ENCODE measurements around the gene TRAM2. TPM values are rescaled to one million over a fixed set of nuclear protein-coding genes. Genes with fewer than 3 reads are reported as not detected.

TRAM2 gene
- total and polyA plus RNA-seq, 9 of the 15 experiments (the other 6 are each of a cell fraction or from before 2014, with no cell fraction given): 2.6 to 13.3 (median 8.9) TPM

GRCh38 chr6:52551483-52552277 lies 25.2 kb downstream of the TRAM2 start:
- Histone ChIP-seq H4K20me1 (replicated peaks; ENCODE audit: control insufficient read depth, insufficient read depth, low read length) (peaks cover 14% of the 10 kb centered on the region; the same call in 1 of the 2 replicates), H3K79me2 (ENCODE audit: control insufficient read depth, insufficient read depth, low read length) (no peaks in the 10 kb centered on the region; the same call in 2 of the 3 replicates), H3K9me3 (replicated peaks; ENCODE audit: control insufficient read depth, insufficient read depth, low read depth, low read length) (no peaks in the 10 kb centered on the region), H3K9ac (ENCODE audit: insufficient read depth in 1 of 2, low read depth in 2 of 2, low read length in 2 of 2) (peak overlapping the region in 1 of 2 experiments; percentile 70; a peak in 2 of 4 replicates), H3K27ac (ENCODE audit: extremely low read depth, low read depth, low read length) (no peak overlapping the region), H3K36me3 (ENCODE audit: control insufficient read depth, insufficient read depth, low read length) (no peaks in the 10 kb centered on the region; the same call in 1 of the 3 replicates), H3K27me3 (ENCODE audit: control insufficient read depth in 2 of 2, insufficient read depth in 2 of 2, low read length in 2 of 2) (no peaks in the 10 kb centered on the region), H3K4me3 (no peak overlapping the region), H3K9me1 (ENCODE audit: control insufficient read depth, insufficient read depth, low read length) (no peaks in the 10 kb centered on the region), H3K4me1 (replicated peaks in 1 of 2; ENCODE audit: control insufficient read depth in 2 of 2, insufficient read depth in 2 of 2, low read length in 2 of 2) (peaks cover 10 to 24% of the 10 kb centered on the region in 2 experiments), H2AFZ (ENCODE audit: low read depth, low read length) (no peak overlapping the region), H3K4me2 (ENCODE audit: insufficient read depth, low read length) (no peak overlapping the region)
- ChIA-PET POLR2A (interaction anchor here (0.6 to 1.4 kb wide), 4 partner anchors 10 to 25 kb away, joined by 3 read pairs; no protein-coding TSS in a partner anchor), CTCF (ENCODE audit: low intra/inter-chr PET ratio) (no interaction called here)
- no TSS peak for BruUV-seq (replicated peaks)
- 67% methylated on average over 13 of the region's 13 CpGs for WGBS (ENCODE audit: insufficient coverage, low coverage, missing lambda C conversion rate)
- in situ Hi-C loops (cut with MboI): no loop called here
- FAIRE-seq: no peak
- no peak for ATAC-seq
- DNase-seq (ENCODE audit: extremely low read depth in 1 of 4, low spot score in 3 of 4): no peak
- intact Hi-C loops (cut with micrococcal nuclease): no loop called here
- TF ChIP-seq, protein P1, sequence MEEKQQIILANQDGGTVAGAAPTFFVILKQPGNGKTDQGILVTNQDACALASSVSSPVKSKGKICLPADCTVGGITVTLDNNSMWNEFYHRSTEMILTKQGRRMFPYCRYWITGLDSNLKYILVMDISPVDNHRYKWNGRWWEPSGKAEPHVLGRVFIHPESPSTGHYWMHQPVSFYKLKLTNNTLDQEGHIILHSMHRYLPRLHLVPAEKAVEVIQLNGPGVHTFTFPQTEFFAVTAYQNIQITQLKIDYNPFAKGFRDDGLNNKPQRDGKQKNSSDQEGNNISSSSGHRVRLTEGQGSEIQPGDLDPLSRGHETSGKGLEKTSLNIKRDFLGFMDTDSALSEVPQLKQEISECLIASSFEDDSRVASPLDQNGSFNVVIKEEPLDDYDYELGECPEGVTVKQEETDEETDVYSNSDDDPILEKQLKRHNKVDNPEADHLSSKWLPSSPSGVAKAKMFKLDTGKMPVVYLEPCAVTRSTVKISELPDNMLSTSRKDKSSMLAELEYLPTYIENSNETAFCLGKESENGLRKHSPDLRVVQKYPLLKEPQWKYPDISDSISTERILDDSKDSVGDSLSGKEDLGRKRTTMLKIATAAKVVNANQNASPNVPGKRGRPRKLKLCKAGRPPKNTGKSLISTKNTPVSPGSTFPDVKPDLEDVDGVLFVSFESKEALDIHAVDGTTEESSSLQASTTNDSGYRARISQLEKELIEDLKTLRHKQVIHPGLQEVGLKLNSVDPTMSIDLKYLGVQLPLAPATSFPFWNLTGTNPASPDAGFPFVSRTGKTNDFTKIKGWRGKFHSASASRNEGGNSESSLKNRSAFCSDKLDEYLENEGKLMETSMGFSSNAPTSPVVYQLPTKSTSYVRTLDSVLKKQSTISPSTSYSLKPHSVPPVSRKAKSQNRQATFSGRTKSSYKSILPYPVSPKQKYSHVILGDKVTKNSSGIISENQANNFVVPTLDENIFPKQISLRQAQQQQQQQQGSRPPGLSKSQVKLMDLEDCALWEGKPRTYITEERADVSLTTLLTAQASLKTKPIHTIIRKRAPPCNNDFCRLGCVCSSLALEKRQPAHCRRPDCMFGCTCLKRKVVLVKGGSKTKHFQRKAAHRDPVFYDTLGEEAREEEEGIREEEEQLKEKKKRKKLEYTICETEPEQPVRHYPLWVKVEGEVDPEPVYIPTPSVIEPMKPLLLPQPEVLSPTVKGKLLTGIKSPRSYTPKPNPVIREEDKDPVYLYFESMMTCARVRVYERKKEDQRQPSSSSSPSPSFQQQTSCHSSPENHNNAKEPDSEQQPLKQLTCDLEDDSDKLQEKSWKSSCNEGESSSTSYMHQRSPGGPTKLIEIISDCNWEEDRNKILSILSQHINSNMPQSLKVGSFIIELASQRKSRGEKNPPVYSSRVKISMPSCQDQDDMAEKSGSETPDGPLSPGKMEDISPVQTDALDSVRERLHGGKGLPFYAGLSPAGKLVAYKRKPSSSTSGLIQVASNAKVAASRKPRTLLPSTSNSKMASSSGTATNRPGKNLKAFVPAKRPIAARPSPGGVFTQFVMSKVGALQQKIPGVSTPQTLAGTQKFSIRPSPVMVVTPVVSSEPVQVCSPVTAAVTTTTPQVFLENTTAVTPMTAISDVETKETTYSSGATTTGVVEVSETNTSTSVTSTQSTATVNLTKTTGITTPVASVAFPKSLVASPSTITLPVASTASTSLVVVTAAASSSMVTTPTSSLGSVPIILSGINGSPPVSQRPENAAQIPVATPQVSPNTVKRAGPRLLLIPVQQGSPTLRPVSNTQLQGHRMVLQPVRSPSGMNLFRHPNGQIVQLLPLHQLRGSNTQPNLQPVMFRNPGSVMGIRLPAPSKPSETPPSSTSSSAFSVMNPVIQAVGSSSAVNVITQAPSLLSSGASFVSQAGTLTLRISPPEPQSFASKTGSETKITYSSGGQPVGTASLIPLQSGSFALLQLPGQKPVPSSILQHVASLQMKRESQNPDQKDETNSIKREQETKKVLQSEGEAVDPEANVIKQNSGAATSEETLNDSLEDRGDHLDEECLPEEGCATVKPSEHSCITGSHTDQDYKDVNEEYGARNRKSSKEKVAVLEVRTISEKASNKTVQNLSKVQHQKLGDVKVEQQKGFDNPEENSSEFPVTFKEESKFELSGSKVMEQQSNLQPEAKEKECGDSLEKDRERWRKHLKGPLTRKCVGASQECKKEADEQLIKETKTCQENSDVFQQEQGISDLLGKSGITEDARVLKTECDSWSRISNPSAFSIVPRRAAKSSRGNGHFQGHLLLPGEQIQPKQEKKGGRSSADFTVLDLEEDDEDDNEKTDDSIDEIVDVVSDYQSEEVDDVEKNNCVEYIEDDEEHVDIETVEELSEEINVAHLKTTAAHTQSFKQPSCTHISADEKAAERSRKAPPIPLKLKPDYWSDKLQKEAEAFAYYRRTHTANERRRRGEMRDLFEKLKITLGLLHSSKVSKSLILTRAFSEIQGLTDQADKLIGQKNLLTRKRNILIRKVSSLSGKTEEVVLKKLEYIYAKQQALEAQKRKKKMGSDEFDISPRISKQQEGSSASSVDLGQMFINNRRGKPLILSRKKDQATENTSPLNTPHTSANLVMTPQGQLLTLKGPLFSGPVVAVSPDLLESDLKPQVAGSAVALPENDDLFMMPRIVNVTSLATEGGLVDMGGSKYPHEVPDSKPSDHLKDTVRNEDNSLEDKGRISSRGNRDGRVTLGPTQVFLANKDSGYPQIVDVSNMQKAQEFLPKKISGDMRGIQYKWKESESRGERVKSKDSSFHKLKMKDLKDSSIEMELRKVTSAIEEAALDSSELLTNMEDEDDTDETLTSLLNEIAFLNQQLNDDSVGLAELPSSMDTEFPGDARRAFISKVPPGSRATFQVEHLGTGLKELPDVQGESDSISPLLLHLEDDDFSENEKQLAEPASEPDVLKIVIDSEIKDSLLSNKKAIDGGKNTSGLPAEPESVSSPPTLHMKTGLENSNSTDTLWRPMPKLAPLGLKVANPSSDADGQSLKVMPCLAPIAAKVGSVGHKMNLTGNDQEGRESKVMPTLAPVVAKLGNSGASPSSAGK (IDR thresholded peaks at IDR 0.05): no peak
